GM19397 (cell line): Measurements from ENCODE around the gene EMID1.

Experiments
- ATAC-seq: cut with Tn5 transposase; IDR thresholded peaks from one replicate; pipeline ENCODE4 v1.9.1; 2021; ENCODE audit warnings: mild to moderate bottlenecking, moderate library complexity; ENCODE audit not compliant: unreplicated experiment

EMID1 gene

DNA sequence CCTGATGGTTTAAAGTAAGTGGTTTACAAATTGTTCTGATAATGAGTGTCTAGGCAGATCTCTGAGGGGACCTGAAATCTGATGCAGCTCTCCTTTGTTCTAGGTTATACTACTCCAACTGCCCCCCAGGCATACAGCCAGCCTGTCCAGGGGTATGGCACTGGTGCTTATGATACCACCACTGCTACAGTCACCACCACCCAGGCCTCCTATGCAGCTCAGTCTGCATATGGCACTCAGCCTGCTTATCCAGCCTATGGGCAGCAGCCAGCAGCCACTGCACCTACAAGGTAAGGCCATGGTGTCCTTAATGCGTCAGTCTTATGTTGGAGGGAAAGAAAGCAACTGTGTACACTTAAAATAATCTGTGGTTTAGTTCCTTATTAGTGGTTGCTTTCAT is 72.2 kb downstream of the EMID1 start:
- ATAC-seq, result no peak

GRCh38 chr22:29284196-29284595 is 78.5 kb downstream of the EMID1 start:
- no peak for ATAC-seq

GRCh38 chr22:29288837-29289236 is 83.1 kb downstream of the EMID1 start:
- ATAC-seq, result no peak

DNA sequence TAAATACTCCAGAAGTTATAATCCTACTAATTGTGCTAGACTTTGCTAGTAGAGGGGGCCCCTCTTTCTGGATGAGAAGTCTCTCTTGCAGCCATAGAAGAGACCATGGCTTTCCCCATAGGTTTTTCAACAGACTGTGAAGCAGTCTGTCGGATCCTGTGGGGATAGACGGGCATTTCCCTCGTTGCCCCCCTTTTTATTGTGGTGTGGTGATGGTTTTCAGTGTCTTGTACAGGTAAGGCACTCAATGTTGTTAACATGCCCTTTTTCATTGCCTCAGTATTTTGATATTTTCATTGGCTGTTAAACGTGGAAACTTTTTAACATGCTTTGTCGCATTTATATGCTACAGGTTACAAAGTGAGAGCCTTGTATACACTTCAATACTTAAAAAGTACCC is 84.4 kb downstream of the EMID1 start:
- no peak for ATAC-seq

- no peak for ATAC-seq
Observed at GRCh38 chr22:29291215-29291614, 85.5 kb downstream of the EMID1 start.

DNA sequence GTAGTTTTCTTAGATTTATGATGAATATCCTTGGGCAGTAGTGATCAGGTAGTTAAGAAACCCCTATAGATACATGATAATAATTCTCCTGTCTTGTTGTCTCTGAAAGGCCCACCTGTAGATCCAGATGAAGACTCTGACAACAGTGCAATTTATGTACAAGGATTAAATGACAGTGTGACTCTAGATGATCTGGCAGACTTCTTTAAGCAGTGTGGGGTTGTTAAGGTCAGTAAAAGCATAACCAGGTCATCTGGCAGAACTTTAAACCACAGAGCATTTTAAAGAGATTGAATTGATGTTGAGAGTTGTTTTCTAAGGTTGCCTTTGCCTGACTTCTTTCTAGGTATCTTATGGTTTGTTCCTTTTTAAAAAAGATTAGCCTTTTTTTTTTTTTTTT is 86.7 kb downstream of the EMID1 start:
- ATAC-seq, result no peak

- no peak for ATAC-seq
Observed at GRCh38 chr22:29298641-29299040, 92.9 kb downstream of the EMID1 start.

DNA sequence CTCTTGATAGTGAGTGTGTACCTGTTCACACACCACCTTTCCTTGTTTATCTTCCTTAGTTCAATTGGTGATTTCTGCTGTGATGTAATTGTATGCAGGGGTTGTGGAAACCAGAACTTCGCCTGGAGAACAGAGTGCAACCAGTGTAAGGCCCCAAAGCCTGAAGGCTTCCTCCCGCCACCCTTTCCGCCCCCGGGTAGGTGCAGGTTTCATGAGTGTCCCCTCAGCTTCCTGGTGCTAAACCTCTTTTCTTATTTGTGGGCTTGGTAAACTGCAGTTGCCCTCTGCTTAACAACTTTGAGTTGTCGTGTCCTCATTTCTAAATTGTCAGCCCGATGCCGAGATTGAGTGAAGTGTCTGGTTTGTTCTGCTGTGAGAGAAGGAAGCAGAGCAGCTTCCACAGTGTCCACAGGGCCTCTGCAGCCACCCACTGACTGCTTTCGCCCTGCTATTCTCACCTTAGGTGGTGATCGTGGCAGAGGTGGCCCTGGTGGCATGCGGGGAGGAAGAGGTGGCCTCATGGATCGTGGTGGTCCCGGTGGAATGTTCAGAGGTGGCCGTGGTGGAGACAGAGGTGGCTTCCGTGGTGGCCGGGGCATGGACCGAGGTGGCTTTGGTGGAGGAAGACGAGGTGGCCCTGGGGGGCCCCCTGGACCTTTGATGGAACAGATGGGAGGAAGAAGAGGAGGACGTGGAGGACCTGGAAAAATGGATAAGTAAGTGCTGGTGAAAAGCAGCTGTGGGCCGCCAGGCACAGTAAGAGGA is 93.6 kb downstream of the EMID1 start:
- ATAC-seq, result no peak

GRCh38 chr22:29300467-29300806 is 94.7 kb downstream of the EMID1 start:
- ATAC-seq, result no peak

GRCh38 chr22:29300807-29301601 is 95.3 kb downstream of the EMID1 start:
- ATAC-seq, result no peak

DNA sequence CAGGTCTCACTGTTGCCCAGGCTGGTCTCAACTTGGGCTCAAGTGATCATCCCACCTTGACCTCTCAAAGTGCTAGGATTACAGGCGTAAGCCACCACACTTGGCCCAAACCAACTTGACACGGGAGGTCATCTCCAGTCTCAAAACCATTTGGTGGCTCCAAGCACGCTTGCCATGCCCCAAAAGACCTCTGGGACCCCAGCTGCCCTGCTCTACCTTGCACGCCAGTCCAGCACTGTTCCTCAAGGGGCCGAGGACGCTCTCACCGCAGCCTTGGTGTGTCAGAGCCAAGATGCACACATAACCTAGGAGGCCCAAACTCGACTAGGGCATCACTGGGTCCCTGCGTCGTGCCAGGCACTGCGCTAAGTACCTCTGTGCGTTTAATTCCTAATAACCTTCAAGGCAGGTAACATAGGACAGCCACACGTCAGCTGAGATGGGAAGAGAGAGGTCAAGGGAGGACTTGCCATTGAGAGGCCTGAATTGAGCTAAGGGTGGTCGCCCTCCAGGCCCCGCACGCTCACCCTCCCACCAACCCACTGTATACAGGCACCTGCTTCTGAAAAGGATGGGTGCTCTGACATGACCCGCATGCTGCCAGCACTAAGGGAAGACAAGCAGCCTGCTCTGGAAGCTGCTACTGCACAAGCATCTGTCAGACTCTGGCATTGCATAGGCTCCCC is 96.2 kb downstream of the EMID1 start:
- ATAC-seq, result no peak

DNA sequence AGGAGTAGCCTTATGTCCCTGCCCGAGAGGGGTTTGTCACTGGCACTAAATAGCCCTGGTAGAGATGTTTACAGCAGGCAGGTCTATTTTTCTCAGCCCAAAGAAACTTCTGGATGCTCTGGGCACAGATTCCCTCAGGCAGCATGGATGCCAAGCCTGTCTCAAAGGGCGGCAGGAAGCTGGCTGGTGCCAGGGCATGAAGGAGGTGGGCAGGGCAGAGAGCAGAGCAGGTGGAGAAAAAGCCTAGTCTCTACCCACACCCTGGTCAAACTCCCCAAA is 96.6 kb downstream of the EMID1 start:
- no peak for ATAC-seq

GRCh38 chr22:29302681-29303465 is 97.2 kb downstream of the EMID1 start:
- ATAC-seq, result no peak

DNA sequence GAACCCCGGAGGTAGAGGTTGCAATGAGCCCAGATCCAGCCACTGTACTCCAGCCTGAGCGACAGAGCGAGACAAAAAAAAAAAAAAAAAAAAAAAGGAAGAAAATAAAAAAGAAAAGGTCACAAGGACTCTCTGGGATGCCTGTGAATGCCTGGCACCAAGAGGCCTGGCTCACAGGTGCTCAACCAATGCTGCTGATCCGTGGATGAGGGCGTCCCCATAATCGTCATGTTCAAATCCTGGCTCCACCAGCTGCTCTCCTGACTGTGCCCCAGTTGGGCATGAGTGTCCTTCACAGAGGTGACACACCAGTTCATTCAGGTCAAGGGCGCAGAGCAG is 100.1 kb downstream of the EMID1 start:
- ATAC-seq, result no peak

DNA sequence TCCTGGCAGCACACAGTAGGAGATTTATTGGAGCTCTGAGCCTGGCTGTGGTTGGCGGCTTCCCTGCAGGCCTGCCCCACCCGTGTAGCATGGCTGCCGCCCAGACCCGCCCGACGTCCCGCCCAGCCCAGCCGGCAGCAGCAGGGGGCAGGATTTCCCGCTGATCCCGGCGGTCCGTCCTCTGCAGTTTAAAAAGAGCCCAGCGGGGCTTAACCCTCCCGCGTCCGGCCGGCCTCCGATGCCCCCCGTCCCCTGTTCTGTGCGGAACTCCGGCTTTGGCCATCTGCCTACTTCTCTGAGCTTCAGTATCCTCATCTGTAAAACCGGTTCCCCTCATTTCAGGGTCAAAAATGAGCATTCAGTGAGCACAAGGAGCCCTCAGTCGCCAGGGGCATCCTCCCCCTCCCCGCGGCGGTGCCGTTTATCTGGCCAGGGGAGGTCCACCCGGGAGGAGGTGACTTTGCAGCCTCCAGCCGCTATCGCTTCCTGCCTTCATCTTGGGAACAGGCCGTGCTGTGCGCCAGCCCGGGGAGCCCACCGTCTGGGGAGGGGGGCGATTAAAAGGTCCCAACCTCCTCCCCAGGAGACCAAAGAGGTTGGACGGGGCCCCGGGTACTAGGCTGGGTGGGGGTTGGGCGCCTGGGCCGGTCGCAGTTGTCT is 100.6 kb downstream of the EMID1 start, which contains the start of gene GAS2L1:
Gene GAS2L1, plus strand, starts transcription at position 476 of the 660 bp plus-strand sequence. CDS start 1,456 bp downstream, outside the sequence.
- ATAC-seq, result no peak

GRCh38 chr22:29306835-29307595 is 101.3 kb downstream of the EMID1 start:
- no peak for ATAC-seq

DNA sequence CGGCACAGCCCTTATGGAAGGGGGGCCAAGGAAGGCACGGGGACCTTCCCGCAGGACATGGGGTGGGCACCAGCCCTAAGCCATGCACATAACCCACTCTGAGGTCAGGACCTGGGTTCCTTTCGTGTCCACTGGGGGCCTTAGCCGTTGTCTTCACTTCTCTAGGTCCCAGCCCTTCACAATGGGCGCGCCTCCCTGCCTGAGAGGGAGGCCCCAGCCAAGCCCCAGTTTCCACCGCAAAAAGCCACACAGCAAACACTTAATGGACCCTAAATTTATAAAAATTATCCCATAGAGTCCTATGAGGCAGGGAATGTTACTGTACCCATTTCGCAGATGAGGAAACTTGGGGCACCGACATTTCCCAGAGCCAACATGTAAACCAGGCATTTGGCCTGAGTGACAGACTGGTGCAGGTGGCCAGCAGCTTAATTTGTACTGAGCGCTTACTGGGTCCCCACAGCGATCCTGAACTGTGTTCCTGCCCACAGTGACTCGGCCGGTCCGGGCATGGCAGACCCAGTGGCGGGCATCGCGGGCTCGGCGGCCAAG is 102.0 kb downstream of the EMID1 start:
- no peak for ATAC-seq

DNA sequence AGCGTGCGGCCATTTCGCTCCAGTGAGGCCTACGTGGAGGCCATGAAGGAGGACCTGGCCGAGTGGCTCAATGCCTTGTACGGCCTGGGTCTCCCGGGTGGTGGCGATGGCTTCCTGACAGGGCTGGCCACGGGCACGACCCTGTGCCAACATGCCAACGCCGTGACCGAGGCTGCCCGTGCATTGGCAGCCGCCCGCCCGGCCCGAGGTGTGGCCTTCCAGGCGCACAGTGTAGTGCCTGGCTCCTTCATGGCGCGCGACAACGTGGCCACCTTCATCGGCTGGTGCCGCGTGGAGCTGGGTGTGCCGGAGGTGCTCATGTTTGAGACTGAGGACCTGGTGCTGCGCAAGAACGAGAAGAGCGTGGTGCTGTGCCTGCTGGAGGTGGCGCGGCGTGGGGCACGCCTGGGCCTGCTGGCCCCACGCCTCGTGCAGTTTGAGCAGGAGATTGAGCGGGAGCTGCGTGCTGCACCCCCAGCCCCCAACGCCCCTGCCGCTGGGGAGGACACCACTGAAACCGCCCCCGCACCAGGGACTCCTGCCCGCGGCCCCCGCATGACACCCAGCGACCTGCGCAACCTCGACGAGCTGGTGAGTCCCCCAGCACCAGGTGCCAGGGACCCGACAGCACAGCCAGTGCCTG is 102.6 kb downstream of the EMID1 start:
- no peak for ATAC-seq

DNA sequence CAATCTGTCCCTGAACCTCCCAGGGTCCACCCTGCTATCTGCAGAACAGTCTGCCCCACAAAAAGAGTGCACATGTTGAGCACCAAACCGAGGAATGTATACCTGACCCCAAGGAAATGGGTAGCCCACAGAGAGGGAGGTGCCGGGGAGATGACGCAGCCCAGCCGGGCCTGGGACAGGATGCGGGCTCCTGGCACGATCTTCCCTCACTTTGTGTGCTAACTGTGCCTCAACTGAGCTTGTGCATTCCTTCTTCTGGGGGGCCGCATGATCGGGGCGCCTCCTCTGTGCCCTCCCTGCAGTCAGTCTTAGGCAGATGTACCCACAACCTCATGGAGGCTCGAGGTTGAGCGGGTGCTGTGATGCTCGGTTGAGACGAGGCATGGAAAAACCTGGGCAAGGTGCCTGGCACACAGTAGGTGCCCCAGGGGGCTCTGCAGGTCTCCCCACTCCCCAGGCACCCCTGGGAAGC is 103.1 kb downstream of the EMID1 start:
- ATAC-seq, result no peak
